H1 (cell line): ENCODE results near the gene ZNF184. TPM values are rescaled to one million over a fixed set of nuclear protein-coding genes. Genes with fewer than 3 reads are reported as not detected.

ENCODE experiments used
- CTCF ChIA-PET: fragments of 300-600 bp; sonication (Branson Sonifier 250); formaldehyde crosslinking; loops from one replicate; lab custom pipeline; 2021; ENCODE audit not compliant: partially characterized antibody; lab: Charles Lee
- POLR2A ChIA-PET: fragments of 300-600 bp; sonication (Branson Sonifier 250); formaldehyde crosslinking; loops from one replicate; lab custom pipeline; 2021; ENCODE audit warnings: inconsistent platforms; ENCODE audit not compliant: partially characterized antibody; lab: Charles Lee
- DNase-seq, 2 experiments: peaks; one replicate each; pipeline versions ENCODE4 v3.0.0 to v3.0.0-alpha.2; 2010 to 2022; ENCODE audit warnings: low spot score in 2 of 2, low read depth in 1 of 2, mixed read lengths in 1 of 2
- FAIRE-seq: peaks from 2 replicates; lab custom pipeline; 2011; peaks lifted over from hg19 to GRCh38; lab: Jason Lieb, UNC
- H2AFZ ChIP-seq: 2 replicates; pipeline ENCODE4 v1.8.1; 2012; ENCODE audit warnings: low read length, inconsistent platforms
- H2AK5ac ChIP-seq: 2 replicates; pipeline ENCODE4 v1.6.1; 2013; ENCODE audit warnings: low read depth, low read length
- H2BK120ac ChIP-seq: replicated peaks from 2 replicates; pipeline ENCODE3; 2013; ENCODE audit warnings: low read depth, low read length, inconsistent platforms
- H2BK12ac ChIP-seq: 2 replicates; pipeline ENCODE4 v1.6.1; 2013; ENCODE audit warnings: low read depth, low read length
- H2BK15ac ChIP-seq: 2 replicates; pipeline ENCODE4 v1.6.1; 2013; ENCODE audit warnings: low read length
- H2BK20ac ChIP-seq: 2 replicates; pipeline ENCODE4 v1.6.1; 2013; ENCODE audit warnings: low read length
- H2BK5ac ChIP-seq: 2 replicates; pipeline ENCODE4 v1.6.1; 2013; ENCODE audit warnings: low read depth, low read length
- H3K14ac ChIP-seq: 2 replicates; pipeline ENCODE4 v1.6.1; 2013; ENCODE audit warnings: inconsistent platforms; ENCODE audit not compliant: insufficient read length
- H3K18ac ChIP-seq: 2 replicates; pipeline ENCODE4 v1.6.1; 2013; ENCODE audit warnings: low read length; ENCODE audit errors: extremely low read depth
- H3K23ac ChIP-seq: 2 replicates; pipeline ENCODE4 v1.6.1; 2013; ENCODE audit warnings: inconsistent platforms; ENCODE audit not compliant: insufficient read length
- H3K23me2 ChIP-seq: 2 replicates; pipeline ENCODE4 v1.6.1; 2013; ENCODE audit warnings: low read depth, low read length
- H3K27ac ChIP-seq: 2 replicates; pipeline ENCODE4 v1.6.1; 2011; ENCODE audit warnings: low read depth, low read length, inconsistent platforms
- H3K27me3 ChIP-seq, 4 experiments: replicated peaks in 1 of 4; 1 replicate in 1 of 4; 2 replicates in 3 of 4; pipeline versions ENCODE4 v1.6.1 to v1.8.1; 2011 to 2013; ENCODE audit warnings: low read length in 3 of 4, mild to moderate bottlenecking in 3 of 4, inconsistent platforms in 2 of 4, mixed read lengths in 2 of 4, moderate library complexity in 1 of 4; ENCODE audit not compliant: control insufficient read depth in 3 of 4, insufficient read depth in 3 of 4; ENCODE audit errors: extremely low read depth in 1 of 4
- H3K36me3 ChIP-seq, 4 experiments: 2 replicates each; pipeline versions ENCODE4 v1.6.1 to v1.8.1; 2011 to 2013; ENCODE audit warnings: mild to moderate bottlenecking in 4 of 4, low read length in 3 of 4, moderate library complexity in 2 of 4, control low read depth in 1 of 4, inconsistent platforms in 1 of 4; ENCODE audit not compliant: insufficient read depth in 4 of 4, control insufficient read depth in 2 of 4
- H3K4ac ChIP-seq: replicated peaks from 2 replicates; pipeline ENCODE3; 2013; ENCODE audit warnings: low read length, low read depth, mixed read lengths, inconsistent platforms; ENCODE audit not compliant: insufficient read length
- H3K4me1 ChIP-seq, 4 experiments: replicated peaks in 1 of 4; 1 replicate in 1 of 4; 2 replicates in 3 of 4; pipeline versions ENCODE4 v1.6.1 to v1.8.1; 2011 to 2013; ENCODE audit warnings: low read length in 3 of 4, inconsistent platforms in 2 of 4, mixed read lengths in 1 of 4; ENCODE audit not compliant: insufficient read depth in 4 of 4, control insufficient read depth in 3 of 4
- H3K4me2 ChIP-seq, 2 experiments: 2 replicates each; pipeline versions ENCODE4 v1.6.1 to v1.8.1; 2011 to 2013; ENCODE audit warnings: low read depth in 2 of 2, low read length in 2 of 2, control low read depth in 1 of 2, inconsistent platforms in 1 of 2, mild to moderate bottlenecking in 1 of 2; ENCODE audit not compliant: insufficient read depth in 1 of 2
- H3K4me3 ChIP-seq, 4 experiments: fragments of 200-600, 300-600 bp in 1 of 4; sonication (generic), shearing (Covaris generic), sonication (Bioruptor Twin) in 1 of 4; 2 replicates each; pipeline versions ENCODE4 v1.5.1 to v1.8.1; 2011 to 2016; ENCODE audit warnings: low read length in 4 of 4, low read depth in 3 of 4, control low read depth in 2 of 4, inconsistent platforms in 2 of 4, mild to moderate bottlenecking in 2 of 4, mixed read lengths in 1 of 4, moderate library complexity in 1 of 4; ENCODE audit not compliant: insufficient read depth in 2 of 4; ENCODE audit errors: extremely low read depth in 1 of 4
- H3K56ac ChIP-seq: replicated peaks from 2 replicates; pipeline ENCODE3; 2013; ENCODE audit warnings: low read depth, mild to moderate bottlenecking, mixed read lengths, low read length, inconsistent platforms; ENCODE audit not compliant: insufficient read length
- H3K79me1 ChIP-seq: 2 replicates; pipeline ENCODE4 v1.6.1; 2013; ENCODE audit warnings: low read depth, low read length, control low read depth
- H3K79me2 ChIP-seq, 2 experiments: 2 replicates each; pipeline versions ENCODE4 v1.6.1 to v1.8.1; 2012 to 2013; ENCODE audit warnings: low read length in 2 of 2, mild to moderate bottlenecking in 2 of 2, inconsistent platforms in 1 of 2; ENCODE audit not compliant: insufficient read depth in 2 of 2, control insufficient read depth in 1 of 2
- H3K9ac ChIP-seq, 4 experiments: replicated peaks in 1 of 4; 1 replicate in 1 of 4; 2 replicates in 3 of 4; pipeline versions ENCODE4 v1.6.1 to v1.8.1; 2011 to 2013; ENCODE audit warnings: low read depth in 3 of 4, low read length in 3 of 4, control low read depth in 2 of 4, mild to moderate bottlenecking in 2 of 4, moderate library complexity in 2 of 4, inconsistent platforms in 1 of 4; ENCODE audit errors: extremely low read depth in 1 of 4
- H3K9me3 ChIP-seq, 2 experiments: 2 replicates each; pipeline versions ENCODE4 v1.6.1 to v1.8.1; 2012 to 2013; ENCODE audit warnings: mild to moderate bottlenecking in 2 of 2, moderate library complexity in 2 of 2, control low read depth in 1 of 2, inconsistent platforms in 1 of 2, low read depth in 1 of 2, low read length in 1 of 2, mixed read lengths in 1 of 2; ENCODE audit not compliant: insufficient read depth in 2 of 2
- H4K20me1 ChIP-seq, 2 experiments: replicated peaks in 1 of 2; 2 replicates each; pipeline versions ENCODE3 to v1.8.1; 2011 to 2013; ENCODE audit warnings: inconsistent platforms in 2 of 2, low read length in 2 of 2, mild to moderate bottlenecking in 1 of 2; ENCODE audit not compliant: insufficient read depth in 2 of 2, control insufficient read depth in 1 of 2
- H4K5ac ChIP-seq: 2 replicates; pipeline ENCODE4 v1.6.1; 2013; ENCODE audit warnings: low read length, low read depth, mixed read lengths, inconsistent platforms; ENCODE audit not compliant: insufficient read length
- H4K8ac ChIP-seq: 2 replicates; pipeline ENCODE4 v1.8.0; 2013; ENCODE audit warnings: mild to moderate bottlenecking, moderate library complexity, low read length, inconsistent platforms; ENCODE audit not compliant: insufficient read depth; ENCODE audit errors: extremely low read depth
- H4K91ac ChIP-seq: replicated peaks from 2 replicates; pipeline ENCODE3; 2013; ENCODE audit warnings: low read length, mixed read lengths, inconsistent platforms; ENCODE audit not compliant: insufficient read length
- CREB1 ChIP-seq: IDR thresholded peaks from 2 replicates; pipeline ENCODE4 v1.6.1; 2012; ENCODE audit warnings: inconsistent platforms
- JUN ChIP-seq: IDR thresholded peaks from 2 replicates; pipeline ENCODE4 v1.6.1; 2011; ENCODE audit warnings: low read depth, mild to moderate bottlenecking, improper control_type of control experiment, low read length
- TAF7 ChIP-seq: optimal IDR thresholded peaks from 2 replicates; pipeline ENCODE3; 2011; ENCODE audit warnings: low read depth, mild to moderate bottlenecking, inconsistent platforms, low read length, moderate library complexity, borderline replicate concordance
- YY1 ChIP-seq: IDR thresholded peaks from 2 replicates; pipeline ENCODE4 v1.6.1; 2011; ENCODE audit warnings: low read depth, mild to moderate bottlenecking, low read length
- WGBS, 2 experiments: shearing (Covaris generic) in 1 of 2; methylation state at CpG; one replicate each; pipeline versions ENCODE4 v1.1.6 to v1.1.7; 2013 to 2015; ENCODE audit warnings: low lambda C conversion rate in 2 of 2, mixed read lengths in 2 of 2, inconsistent platforms in 1 of 2, low coverage in 1 of 2, missing lambda C conversion rate in 1 of 2; ENCODE audit not compliant: insufficient replicate concordance in 2 of 2, insufficient coverage in 1 of 2, insufficient read length in 1 of 2; ENCODE audit errors: extremely low coverage in 1 of 2, missing lambda C conversion rate in 1 of 2; 5-methylcytosine and 5-hydroxymethylcytosine counted together
- polyA plus RNA-seq, 7 experiments: library from polyadenylated mRNA; depleted of rRNA in 3 of 7; stranded (reverse) in 5 of 7; unstranded in 2 of 7; fragments of >200 nt in 5 of 7; fragments of 200-250 nt in 2 of 7; gene quantifications; 1 replicate in 5 of 7; 2 replicates in 1 of 7; 4 replicates in 1 of 7; pipeline versions ENCODE4 v1.2.1 to v1.2.3, GENCODE V29; 2011 to 2013; ENCODE audit warnings: missing spikeins in 2 of 7, mixed read lengths in 2 of 7
- total RNA-seq: library from RNA; stranded (reverse); fragmentation: NEBNext Ultra II Directional; extraction: Animal tissue kit (Norgen Biotek cat#: 25700); gene quantifications from 2 replicates; pipeline ENCODE4 v1.2.1, GENCODE V29; 2021

The ZNF184 gene
- total and polyA plus RNA-seq, 2 of the 8 experiments (the other 6 are each of a cell fraction or from before 2014, with no cell fraction given), result 1.9 to 12.3 TPM

- Histone ChIP-seq H3K27me3 (peaks cover 2 to 8% (median 7%) of the 10 kb centered on the region in 4 experiments; a peak in 6 of 7 replicates), H3K36me3 (no peaks in the 10 kb centered on the region), H3K79me2 (no peaks in the 10 kb centered on the region), H4K91ac (no peak overlapping the region), H4K20me1 (no peaks in the 10 kb centered on the region), H3K4me2 (no peak overlapping the region), H3K27ac (no peak overlapping the region), H4K8ac (no peak overlapping the region), H2BK15ac (no peak overlapping the region), H2BK120ac (no peak overlapping the region), H3K14ac (no peak overlapping the region), H4K5ac (no peak overlapping the region), H3K4me3 (no peak overlapping the region), H2BK12ac (no peak overlapping the region), H3K23me2 (peaks cover 5% of the 10 kb centered on the region; the same call in 1 of the 2 replicates), H3K56ac (no peak overlapping the region), H3K9ac (no peak overlapping the region), H3K79me1 (no peaks in the 10 kb centered on the region), H2BK5ac (no peak overlapping the region), H2BK20ac (no peak overlapping the region), H3K23ac (no peak overlapping the region), H3K4ac (no peak overlapping the region)
- no peak for FAIRE-seq
- POLR2A ChIA-PET, result no interaction called here
- 89% methylated on average over 2 of the region's 2 CpGs; no CpG with 5 or more reads in 1 of the 2 experiments for WGBS, 2 experiments
- CTCF ChIA-PET, result interaction anchor here (1.0 kb wide), 1 partner anchor 34 kb away, joined by 3 read pairs; no protein-coding TSS in a partner anchor
- TF ChIP-seq CREB1, result no peak
- TF ChIP-seq TAF7, result no peak
- TF ChIP-seq JUN, result no peak
- TF ChIP-seq YY1, result no peak
- TF ChIP-seq, all 59 proteins: peak for 0
- Histone ChIP-seq H3K18ac (no peak overlapping the region), H2AK5ac (no peak overlapping the region), H2AFZ (peak overlapping the region; percentile 2; the same call in 1 of the 2 replicates), H3K4me1 (0 out of 7 replicates have a peak, but pooled peaks cover 0 to 3% (median 0%) of the 10 kb centered on the region in 4 experiments), H3K9me3 (no peaks in the 10 kb centered on the region)
- DNase-seq, result no peak
Observed at GRCh38 chr6:27512525-27512924, 39.6 kb upstream of the ZNF184 start.
